Gastroesophageal sphincter (tissue), 4 donors: Measurements from ENCODE around the gene UST. TPM values are rescaled to one million over a fixed set of nuclear protein-coding genes. Genes with fewer than 3 reads are reported as not detected.

Experiments used
- ATAC-seq: fragments of 150-250 bp; one replicate; pipeline ENCODE4 v1.9.1; 2016; ENCODE audit warnings: mild to moderate bottlenecking, moderate library complexity
- H3K27ac ChIP-seq, 4 donors: fragments of 200-600 bp; sonication (generic) in 3 of 4; 1 replicate in 3 of 4; 2 replicates in 1 of 4; pipeline ENCODE4 v1.5.1; 2016 to 2019
- H3K27me3 ChIP-seq: fragments of 200-600 bp; sonication (generic); one replicate; pipeline ENCODE4 v1.5.1; 2019
- H3K36me3 ChIP-seq, 2 donors: fragments of 200-600 bp; sonication (generic); one replicate each; pipeline ENCODE4 v1.5.1; 2019; ENCODE audit warnings: control low read depth in 1 of 2
- H3K4me1 ChIP-seq, 3 donors: fragments of 200-600 bp; sonication (generic); 1 replicate in 2 of 3; 2 replicates in 1 of 3; pipeline ENCODE4 v1.5.1; 2016 to 2019; ENCODE audit warnings: control low read depth in 2 of 3
- H3K4me3 ChIP-seq, 2 donors: fragments of 200-600 bp; sonication (generic); one replicate each; pipeline ENCODE4 v1.5.1; 2019; ENCODE audit warnings: mild to moderate bottlenecking in 1 of 2, moderate library complexity in 1 of 2
- H3K9me3 ChIP-seq, 3 donors: fragments of 200-600 bp; sonication (generic); one replicate each; pipeline ENCODE4 v1.5.1; 2017 to 2019; ENCODE audit warnings: control low read depth in 2 of 3
- CTCF ChIP-seq, 4 experiments: fragments of 200-600 bp in 2 of 4; fragments of 450-650 bp in 2 of 4; sonication (generic) in 1 of 4; IDR thresholded peaks; one replicate each; pipeline ENCODE4 v1.5.1; 2017 to 2019; ENCODE audit warnings: antibody characterized with exemption in 4 of 4, mild to moderate bottlenecking in 2 of 4, moderate library complexity in 2 of 4
- EP300 ChIP-seq: sonication (generic); formaldehyde crosslinking; IDR thresholded peaks from one replicate; pipeline ENCODE4 v1.6.1; 2017; ENCODE audit warnings: antibody characterized with exemption, mild to moderate bottlenecking
- POLR2A ChIP-seq, 2 donors: fragments of 450-650 bp; IDR thresholded peaks; one replicate each; pipeline ENCODE4 v1.6.1; 2017; ENCODE audit warnings: antibody characterized with exemption in 2 of 2, mild to moderate bottlenecking in 2 of 2, moderate library complexity in 1 of 2
- POLR2AphosphoS5 ChIP-seq: sonication (generic); formaldehyde crosslinking; IDR thresholded peaks from one replicate; pipeline ENCODE4 v1.6.1; 2017; ENCODE audit warnings: antibody characterized with exemption
- WGBS, 2 donors: methylation state at CpG; one replicate each; pipeline ENCODE4 v1.1.5; 2018; ENCODE audit warnings: low coverage in 1 of 2; 5-methylcytosine and 5-hydroxymethylcytosine counted together
- total RNA-seq, 4 donors: library from RNA; depleted of rRNA; stranded (reverse); fragments of >200 nt; gene quantifications; one replicate each; pipeline ENCODE4 v1.1.0, GENCODE V29; 2016

UST gene
- total RNA-seq, 4 donors from 2014 or later, result 17.4 to 48.1 (median 32.4) TPM

DNA sequence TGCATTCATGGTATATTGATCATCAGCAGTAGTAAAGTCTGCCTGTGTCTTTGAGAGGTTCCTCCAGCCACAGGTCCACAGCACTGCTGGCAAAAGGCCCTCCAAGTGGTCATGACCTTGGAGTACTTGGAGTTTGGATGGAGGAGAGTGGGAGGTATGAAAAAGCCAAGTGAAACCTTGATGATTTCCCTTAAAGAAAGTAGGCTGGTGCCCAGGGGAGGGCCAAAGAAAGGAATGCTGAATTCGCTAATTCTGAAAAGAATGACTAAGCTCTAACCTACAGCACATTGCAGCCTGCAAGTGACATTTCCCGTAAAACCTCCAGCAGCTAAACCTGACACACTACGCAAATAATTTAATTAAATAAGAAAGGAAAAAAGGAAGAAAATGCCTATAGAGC lies 347.3 kb downstream of the UST start:
- ATAC-seq, result no peak
- TF ChIP-seq POLR2A (IDR thresholded peaks at IDR 0.05) (no peak), CTCF (IDR thresholded peaks at IDR 0.05) (no peak), EP300 (no peak), POLR2AphosphoS5 (no peak)
- H3K4me1 ChIP-seq, result peaks cover 0 to 6% (median 0%) of the 10 kb centered on the region in 3 donors
- H3K9me3 ChIP-seq, result peaks cover 0 to 16% (median 0%) of the 10 kb centered on the region in 3 donors
- H3K27me3 ChIP-seq, result no peaks in the 10 kb centered on the region
- no peak overlapping the region for H3K4me3 ChIP-seq
- no peaks in the 10 kb centered on the region for H3K36me3 ChIP-seq
- whole genome bisulfite sequencing, 2 donors, result 50 to 79% methylated on average over 3 of the region's 3 CpGs
- no peak overlapping the region for H3K27ac ChIP-seq

DNA sequence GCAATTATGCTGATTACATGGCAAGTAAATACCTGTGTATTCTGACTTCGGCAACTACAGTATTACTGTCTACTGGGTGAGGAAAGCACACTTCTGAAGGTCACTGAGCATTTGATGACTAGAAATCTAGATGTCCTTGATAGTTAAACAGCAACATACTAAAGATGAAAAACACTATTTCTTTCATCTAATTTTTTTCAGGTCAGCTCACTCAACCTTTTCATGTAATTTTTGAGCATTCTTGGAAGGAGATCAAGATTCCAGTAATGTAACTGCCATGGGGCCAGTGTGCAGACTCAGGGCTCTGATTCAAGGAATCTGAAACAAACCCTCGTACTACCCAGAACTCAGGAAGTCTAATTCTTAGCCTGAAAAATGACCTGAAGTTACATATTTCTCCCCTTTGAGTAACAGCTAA lies 348.1 kb downstream of the UST start:
- ATAC-seq, result no peak

DNA sequence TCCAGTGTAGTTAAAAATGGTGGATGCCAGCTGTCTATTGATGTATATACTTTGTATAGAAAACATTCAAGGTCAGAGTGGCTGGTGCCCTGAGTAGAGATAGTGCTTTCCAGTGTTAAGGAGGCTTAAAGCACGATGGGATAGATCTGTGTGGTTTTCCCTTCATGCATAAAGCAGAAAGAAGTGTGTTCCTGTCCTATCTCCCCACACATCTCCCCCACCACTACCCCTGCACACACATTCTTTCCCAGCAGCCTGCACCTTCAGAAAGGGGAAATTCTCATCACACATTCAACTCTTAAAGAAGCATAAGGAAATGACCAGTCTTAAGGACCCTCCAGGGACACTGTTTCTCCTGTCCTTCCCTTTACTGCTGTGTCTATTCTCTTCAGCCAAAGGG lies 349.0 kb downstream of the UST start:
- Histone ChIP-seq H3K9me3 (peaks cover 0 to 16% (median 0%) of the 10 kb centered on the region in 3 donors), H3K4me3 (no peak overlapping the region), H3K27ac (no peak overlapping the region), H3K36me3 (no peaks in the 10 kb centered on the region), H3K4me1 (peaks cover 0 to 6% (median 0%) of the 10 kb centered on the region in 3 donors), H3K27me3 (no peaks in the 10 kb centered on the region)
- no peak for ATAC-seq
- WGBS, 2 donors, result 25 to 40% methylated on average over 1 of the region's 1 CpG
- TF ChIP-seq EP300, result no peak
- no peak for TF ChIP-seq POLR2AphosphoS5
- TF ChIP-seq CTCF (IDR thresholded peaks at IDR 0.05), result no peak
- no peak for TF ChIP-seq POLR2A (IDR thresholded peaks at IDR 0.05)

More for the DNA sequence above, 348.1 kb downstream of the UST start:
- Histone ChIP-seq H3K27me3 (no peaks in the 10 kb centered on the region), H3K4me1 (peaks cover 0 to 6% (median 0%) of the 10 kb centered on the region in 3 donors), H3K4me3 (no peak overlapping the region), H3K27ac (no peak overlapping the region), H3K36me3 (no peaks in the 10 kb centered on the region), H3K9me3 (peaks cover 0 to 16% (median 0%) of the 10 kb centered on the region in 3 donors)
- TF ChIP-seq EP300 (no peak), POLR2AphosphoS5 (no peak), CTCF (IDR thresholded peaks at IDR 0.05) (no peak), POLR2A (IDR thresholded peaks at IDR 0.05) (no peak)
- WGBS, 2 donors, result 42 to 45% methylated on average over 2 of the region's 2 CpGs

GRCh38 chr6:149097794-149098193 lies 351.0 kb downstream of the UST start:
- no peak for ATAC-seq
- no peak overlapping the region for H3K4me3 ChIP-seq
- H3K4me1 ChIP-seq, result peaks cover 0 to 6% (median 0%) of the 10 kb centered on the region in 3 donors
- TF ChIP-seq CTCF (IDR thresholded peaks at IDR 0.05), result no peak
- TF ChIP-seq POLR2A (IDR thresholded peaks at IDR 0.05), result no peak
- no peak for TF ChIP-seq POLR2AphosphoS5
- no peak for TF ChIP-seq EP300
- H3K36me3 ChIP-seq, result no peaks in the 10 kb centered on the region
- no peak overlapping the region for H3K27ac ChIP-seq
- H3K9me3 ChIP-seq, result peaks cover 0 to 16% (median 0%) of the 10 kb centered on the region in 3 donors
- 85 to 91% methylated on average over 2 of the region's 2 CpGs for WGBS, 2 donors
- no peaks in the 10 kb centered on the region for H3K27me3 ChIP-seq

DNA sequence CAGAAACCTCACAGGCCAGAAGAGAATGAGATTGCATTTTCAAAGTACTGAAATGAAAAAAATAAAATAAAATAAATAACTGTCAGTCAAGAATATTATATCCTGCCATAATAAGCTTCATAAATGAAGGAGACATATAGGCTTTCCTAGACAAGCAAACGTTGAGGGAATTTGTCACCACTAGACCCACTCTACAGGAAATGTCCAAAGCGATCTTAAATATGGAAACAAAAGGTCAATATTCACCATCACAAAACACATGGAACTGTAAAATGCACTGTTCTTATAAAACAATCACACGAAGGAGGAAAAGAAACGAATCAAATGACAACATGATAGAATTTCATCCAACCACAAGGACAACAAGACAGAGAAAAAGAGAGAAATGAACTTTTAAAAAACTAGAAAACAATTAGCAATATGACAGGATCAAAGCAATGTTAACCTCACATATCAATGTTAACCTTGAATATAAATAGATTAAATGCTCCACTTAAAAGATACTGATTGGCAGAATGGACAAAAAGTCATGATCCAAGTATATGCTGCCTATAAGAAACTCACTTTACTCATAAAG lies 352.0 kb downstream of the UST start:
- Histone ChIP-seq H3K27ac (no peak overlapping the region), H3K4me1 (peaks cover 0 to 1% (median 0%) of the 10 kb centered on the region in 3 donors), H3K27me3 (no peaks in the 10 kb centered on the region), H3K9me3 (peaks cover 0 to 16% (median 0%) of the 10 kb centered on the region in 3 donors), H3K36me3 (no peaks in the 10 kb centered on the region), H3K4me3 (no peak overlapping the region)
- ATAC-seq, result no peak
- WGBS, 2 donors, result 85 to 87% methylated on average over 4 of the region's 4 CpGs
- TF ChIP-seq EP300 (no peak), CTCF (IDR thresholded peaks at IDR 0.05) (no peak), POLR2AphosphoS5 (no peak), POLR2A (IDR thresholded peaks at IDR 0.05) (no peak)
